DMS79 (cell line): Measurements from ENCODE around the gene SCYL2.
"Not testable (repeated sequence)": the region's sequence is repeated elsewhere in the genome, so short reads cannot be mapped to it uniquely, and the experiment has no call there.

Source experiments
- DNase-seq: peaks from one replicate; lab custom pipeline; 2025; lab: John Stamatoyannopoulos, UW

The SCYL2 gene

DNA sequence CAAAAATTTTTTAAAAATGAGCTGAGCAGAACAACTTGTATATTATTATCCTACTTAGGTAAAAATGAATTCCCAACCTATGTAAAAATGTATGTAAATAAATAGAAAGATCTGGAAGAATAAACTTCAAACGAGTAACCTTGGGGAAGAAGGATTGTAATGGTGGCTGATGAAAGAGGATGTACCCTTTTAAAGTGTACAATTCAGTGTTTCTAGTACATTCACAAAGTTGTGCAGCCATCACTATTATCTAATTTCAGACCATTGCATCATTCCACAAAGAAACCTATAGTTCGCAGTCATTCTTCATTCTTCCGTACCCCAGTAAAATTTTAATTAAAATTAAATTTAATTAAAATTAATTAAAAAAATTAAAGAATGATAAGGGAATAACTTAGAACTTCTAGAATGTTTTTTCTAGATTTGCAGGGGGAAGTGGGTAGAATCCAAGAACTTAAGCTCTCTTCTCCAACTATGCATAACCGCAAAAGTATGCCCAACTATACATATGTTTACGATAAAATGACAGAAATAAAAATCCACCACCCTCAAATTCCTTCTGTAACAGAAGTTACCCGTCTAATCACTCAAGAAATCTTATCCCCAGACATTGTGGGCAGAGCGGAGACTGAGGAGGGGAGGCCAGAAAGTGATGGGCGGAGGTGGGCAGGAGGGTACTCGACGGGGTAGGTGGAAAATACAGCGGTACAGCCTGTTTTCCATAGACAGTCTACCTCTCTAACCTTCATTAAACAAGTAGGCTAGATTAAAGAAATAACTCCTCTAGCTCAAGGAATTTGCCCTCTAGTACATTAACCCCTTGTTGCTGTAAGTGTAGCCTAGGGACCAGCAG lies 1.0 kb upstream of the SCYL2 start:
- DNase-seq: no peak

DNA sequence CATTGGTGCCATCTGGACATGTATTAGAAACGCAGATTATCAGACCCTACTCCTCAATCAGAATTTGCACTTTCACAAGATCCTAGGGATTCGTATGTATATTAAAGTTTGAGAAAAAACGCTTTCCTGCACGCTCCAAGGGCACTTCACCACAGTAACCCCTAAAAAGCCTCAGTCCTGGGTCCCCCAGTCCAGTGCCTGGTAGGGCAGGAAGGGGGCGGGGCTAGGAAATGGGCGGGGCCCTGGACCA lies 467 bp upstream of the SCYL2 start:
- no peak for DNase-seq

DNA sequence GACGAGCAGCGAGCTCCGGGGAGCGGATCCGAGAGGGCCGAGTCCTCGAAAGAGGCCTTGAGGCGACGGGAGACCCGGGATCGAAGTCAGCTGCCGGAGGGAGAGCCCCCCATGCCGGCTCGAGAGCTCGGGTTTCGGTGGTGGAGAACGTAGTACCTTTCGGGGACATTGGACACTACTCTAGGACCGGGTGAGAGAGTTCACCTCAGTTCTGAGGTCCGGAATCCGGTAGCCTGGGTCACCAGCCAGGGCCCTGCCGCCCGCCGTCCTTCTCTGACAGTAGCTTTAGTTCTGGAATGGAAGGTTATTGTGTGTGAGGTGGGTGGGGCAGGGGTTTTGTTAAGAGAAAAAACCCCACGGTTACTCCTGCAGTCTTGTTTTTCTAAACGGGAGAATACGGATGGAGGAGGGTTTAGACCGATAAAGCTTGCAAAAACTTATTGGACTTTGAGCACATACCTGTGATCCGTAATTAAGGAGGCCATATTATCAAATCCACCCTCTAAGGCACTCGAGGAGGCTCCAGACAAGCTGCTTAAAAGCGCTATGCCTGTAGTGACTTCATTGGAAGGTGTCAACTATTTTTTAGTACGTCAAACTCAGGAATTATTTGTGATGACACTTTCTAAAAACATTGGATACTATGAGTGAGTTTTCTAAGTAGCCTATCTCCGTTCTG lies 765 bp downstream of the SCYL2 start:
- DNase-seq: peak; percentile 48

DNA sequence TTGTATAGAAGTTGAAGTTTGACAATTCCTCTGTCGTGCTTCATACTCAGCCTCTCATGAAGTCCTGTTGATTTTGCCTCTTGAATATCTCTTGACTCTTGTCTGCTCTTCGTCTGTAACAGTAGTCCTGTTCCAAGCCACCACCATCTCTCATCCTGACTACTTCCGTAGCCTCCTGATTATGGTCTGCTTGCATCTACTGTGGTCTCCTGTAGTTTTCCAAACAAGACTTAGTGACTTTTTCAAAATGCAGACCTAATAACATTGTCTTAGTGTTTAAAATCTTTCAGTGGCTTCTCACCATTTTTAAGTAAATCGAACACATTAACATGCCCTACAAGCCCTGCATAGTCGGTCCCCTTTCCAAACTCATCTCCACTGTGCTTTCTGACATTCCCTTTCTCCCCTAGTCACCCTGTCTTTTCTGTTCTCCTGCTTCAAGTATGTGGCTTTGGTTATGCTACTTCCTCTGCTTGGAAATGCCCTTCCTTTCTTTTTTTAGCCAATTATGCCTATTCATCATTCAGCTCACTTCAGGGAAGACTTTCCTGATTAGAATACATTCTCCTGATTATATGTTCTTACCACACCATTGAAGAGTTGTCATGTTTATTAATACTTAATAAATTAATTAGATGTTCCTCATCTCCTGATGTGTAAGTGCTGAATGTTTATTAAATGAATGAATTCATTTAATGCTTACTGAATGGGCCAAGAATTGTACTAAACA lies 2.0 kb downstream of the SCYL2 start:
- DNase-seq: no peak

DNA sequence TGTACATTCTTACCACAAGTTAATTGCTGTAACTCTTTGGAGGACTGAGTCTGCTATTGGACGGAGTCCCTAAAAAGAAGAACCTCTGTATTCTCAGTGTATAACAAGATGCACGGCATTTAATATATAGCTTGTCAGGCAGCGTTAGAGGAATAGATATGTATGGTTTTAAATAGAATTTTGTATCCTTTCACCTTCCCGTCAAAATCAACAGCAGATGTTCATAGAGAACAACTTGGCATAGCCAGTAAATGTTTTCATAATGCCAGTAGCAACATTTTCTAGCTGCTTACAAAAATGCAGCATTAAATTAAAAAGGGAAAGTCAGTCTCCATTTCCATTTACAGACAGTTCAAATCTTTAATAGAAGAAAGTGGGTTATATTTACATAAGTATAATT lies 6.8 kb downstream of the SCYL2 start:
- no peak for DNase-seq

DNA sequence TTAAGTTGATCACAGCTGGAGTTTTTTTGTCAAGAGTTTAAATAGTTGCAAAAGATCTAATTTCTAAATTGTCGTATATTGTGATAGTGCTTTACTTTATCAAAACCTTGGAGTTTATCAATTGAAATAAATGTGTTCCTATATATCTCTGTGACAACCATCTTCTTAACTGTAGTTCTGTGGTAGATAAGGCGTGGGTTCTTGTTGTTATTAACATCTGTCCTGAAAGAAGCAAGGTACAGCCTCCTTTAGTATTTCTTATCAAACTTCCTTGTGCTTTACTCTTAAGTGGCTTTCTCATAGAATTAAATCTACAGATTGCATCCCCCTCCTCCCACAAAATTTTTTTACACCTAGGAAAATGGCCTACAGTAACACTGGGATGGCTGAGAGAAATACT lies 7.3 kb downstream of the SCYL2 start:
- no peak for DNase-seq

DNA sequence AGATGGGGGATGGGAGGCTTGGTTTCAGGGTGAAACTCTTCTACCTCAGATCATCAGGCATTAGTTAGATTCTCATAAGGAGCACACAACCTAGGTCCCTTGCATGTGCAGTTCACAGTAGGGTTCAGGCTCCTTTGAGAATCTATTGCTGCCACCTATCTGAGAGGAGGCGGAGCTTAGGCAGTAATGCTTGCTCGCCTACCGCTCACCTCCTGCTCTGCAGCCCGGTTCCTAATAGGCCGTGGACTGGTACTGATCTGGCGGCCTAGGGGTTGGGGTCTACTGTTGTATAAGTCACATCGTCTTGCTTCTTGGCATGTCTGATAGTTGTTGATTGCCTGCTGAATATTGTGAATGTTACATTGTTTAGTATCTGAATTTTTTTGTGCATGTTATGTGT lies 12.2 kb downstream of the SCYL2 start:
- DNase-seq: no peak

DNA sequence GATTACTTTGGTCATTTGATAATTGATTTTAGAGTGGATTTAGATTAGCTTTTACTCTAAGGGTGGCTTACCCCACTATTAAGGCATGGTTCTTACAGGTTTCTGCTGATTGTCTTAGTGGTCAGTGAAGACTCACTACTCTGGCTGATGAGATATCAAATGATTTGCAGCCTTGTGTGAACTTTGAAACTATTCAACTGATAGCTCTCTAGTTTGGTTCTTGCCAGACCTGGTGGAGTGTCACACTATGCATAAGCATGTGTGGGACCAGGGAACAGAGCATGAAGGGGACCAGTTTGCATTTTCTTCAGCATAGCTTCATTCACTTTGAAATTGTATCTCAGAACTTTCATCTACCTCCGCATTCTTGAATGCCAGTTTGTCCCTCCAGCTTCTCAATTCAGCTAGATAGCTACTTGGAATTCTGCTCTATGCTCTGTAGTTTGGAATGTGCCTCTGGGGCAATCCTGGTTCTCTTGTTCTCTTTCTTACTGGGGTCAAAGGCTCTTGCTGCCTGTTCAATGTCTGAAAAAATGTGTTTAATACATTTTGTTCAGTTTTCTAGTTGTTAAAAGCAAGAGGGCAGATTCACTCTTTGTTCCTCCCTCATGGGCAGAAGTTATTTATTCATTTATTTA lies 12.7 kb downstream of the SCYL2 start:
- no peak for DNase-seq

DNA sequence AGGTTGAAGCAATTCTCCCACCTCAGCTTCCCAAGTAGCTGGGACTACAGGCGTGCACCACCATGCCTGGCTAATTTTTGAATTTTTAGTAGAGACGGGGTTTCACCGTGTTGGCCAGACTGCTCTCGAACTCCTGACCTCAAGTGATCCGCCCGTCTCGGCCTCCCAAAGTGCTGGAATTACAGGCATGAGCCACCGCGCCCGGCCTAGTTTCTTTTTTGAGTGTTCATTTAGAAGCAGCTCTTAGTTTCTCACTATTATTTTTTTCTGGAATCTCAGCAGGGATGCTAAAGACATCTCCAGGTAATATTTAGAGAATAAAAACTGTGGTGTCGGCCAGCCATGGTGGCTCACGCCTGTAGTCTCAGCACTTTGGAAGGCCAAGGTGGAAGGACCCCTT lies 17.6 kb downstream of the SCYL2 start:
- not testable (repeated sequence) for DNase-seq

DNA sequence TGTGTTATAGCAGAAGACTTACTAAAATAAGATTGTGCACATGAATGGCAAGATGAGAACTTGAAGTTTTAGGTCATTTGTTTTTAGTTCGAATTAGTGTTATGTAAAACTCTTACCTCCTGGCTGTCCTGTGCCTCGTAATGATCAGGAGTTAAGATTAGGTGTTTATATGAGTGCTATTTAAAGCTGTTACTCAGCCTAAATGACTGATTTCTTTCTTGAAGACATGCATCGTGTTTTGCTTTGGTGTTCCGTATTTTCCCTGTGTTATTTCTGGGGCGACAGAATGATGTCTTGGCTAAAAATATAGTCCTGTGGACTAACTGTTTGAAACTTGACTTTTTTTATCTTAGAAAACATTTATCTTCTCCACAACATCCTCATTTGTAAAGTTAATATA lies 22.1 kb downstream of the SCYL2 start:
- DNase-seq: no peak

DNA sequence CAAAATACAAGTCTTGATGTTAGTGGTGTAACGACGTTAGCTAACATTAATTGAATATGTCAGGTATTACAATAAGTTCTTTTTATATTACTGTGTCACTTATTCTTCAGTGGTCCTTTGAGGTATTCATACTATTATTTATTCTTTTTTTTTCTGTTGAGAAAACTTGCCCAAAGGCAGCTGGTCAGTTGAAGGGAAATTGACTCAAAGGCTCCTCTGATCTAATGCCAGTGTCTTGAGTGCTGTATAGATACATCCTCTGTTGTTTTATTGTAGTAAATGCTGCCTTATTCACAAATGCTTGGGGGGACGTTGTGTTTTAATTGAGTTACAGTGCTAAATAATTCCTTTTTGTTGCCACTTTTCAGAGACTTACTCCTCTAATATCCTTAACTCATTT lies 23.0 kb downstream of the SCYL2 start:
- DNase-seq: no peak

DNA sequence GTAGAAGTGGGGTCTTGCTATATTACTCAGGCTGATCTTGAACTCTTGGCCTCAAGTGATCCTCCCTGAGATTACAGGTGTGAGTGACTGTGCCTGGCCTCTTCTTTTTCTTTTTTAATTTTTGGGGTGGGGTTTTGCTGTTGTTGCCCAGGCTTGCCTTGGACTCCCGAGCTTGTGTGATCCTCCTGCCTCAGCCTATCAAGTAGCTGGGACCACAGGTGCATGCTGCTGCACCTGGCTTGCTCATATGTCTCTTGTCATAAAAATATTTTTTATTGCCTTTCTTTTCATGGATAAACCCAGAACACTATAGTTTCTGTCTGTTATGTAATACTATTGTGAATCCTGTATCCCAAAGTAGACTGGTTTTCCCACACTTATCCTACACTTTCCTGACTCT lies 26.0 kb downstream of the SCYL2 start:
- DNase-seq: no peak

DNA sequence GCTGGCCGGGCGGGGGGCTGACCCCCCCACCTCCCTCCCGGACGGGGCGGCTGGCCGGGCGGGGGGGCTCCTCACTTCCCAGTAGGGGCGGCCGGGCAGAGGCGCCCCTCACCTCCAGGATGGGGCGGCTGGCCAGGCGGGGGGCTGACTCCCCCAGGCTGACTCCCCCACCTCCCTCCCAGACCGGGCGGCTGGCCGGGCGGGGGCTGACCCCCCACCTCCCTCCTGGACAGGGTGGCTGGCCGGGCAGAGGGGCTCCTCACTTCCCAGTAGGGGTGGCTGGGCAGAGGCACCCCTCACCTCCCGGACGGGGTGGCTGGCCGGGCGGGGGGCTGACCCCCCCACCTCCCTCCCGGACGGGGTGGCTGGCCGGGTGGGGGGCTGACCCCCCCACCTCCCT lies 27.4 kb downstream of the SCYL2 start:
- DNase-seq: not testable (repeated sequence)

DNA sequence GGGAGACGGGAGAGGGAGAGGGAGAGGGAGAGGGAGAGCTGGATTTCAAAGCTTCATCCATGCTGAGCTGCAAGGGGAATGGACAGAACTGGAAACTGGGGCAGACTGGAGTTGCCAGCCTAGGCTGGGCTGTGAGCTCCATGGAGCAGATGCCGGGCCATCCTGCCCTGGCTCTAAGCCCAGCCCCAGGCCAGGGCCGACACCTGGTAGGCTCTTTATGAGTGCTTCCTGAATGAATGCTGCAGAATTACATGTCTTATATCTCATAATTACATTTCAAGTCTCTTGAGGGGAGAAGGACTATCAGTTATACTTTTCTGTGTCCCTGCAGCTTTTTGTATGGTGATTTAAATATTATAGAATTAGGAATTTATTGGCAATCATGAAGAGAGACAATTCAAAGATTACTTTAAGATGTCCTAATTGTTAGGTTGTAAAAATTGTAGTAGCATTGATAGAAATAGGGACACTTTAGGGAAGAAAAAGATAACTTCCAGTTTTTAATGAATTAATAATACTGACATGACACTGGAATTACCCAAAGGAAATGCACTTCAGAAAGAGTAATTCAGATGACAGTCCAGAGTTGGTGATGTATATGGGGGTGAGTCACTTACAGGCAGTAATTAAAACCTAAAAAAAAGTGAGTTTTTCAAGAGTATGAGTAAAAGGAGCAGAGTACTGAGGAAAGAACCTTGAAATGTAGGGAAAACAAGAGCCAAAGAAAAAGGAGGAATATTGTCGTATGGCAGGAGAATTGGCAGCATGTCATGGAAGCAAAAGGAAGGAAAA lies 29.0 kb downstream of the SCYL2 start:
- DNase-seq: no peak

DNA sequence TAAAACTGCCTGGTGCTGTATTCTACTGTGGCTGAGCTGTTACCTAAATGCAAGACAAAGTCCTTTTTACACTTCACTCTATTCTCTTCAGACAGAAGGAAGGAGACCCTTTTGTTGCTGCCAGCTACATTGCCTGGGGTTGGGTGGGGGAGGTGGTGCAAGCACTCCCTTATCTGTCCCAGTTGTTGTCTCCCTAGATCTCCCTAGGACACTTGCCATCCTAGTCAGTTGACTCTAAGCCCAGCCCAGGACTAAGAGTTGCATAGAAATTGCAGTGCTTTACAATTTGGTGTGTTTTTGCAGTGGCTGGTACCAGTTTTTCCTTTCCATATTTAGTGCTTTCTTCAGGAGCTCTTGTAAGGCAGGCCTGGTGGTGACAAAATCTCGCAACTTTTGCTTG lies 35.1 kb downstream of the SCYL2 start:
- DNase-seq: no peak

DNA sequence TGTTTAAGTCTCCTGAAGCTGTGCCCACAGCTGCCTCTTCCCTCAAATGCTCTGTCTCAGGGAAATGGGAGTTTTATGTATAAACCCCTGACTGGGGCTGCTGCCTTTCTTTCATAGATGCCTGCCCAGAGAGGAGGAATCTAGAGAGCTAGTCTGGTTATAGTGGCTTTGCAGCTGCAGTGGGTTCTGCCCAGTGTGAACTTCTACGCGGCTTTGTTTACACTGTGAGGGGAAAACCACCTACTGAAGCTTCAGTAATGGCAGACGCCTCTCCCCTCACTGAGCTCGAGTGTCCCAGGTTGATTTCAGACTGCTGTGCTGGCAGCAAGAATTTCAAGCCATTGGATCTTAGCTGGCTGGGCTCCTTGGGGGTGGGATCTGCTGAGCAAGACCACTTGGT lies 36.9 kb downstream of the SCYL2 start:
- no peak for DNase-seq

DNA sequence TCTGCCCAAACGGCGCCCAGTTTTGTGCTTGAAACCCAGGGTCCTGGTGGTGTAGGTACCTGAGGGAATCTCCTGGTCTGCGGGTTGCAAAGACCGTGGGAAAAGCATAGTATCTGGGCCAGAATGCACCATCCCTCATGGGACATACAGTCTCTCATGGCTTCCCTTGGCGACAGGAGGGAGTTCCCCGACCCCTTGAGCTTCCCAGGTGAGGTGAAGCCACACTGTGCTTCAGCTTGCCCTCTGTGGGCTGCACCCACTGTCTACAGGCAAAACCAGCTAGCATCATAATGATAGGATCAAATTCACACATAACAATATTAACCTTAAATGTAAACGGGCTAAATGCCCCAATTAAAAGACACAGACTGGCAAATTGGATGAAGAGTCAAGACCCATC lies 37.4 kb downstream of the SCYL2 start:
- DNase-seq: not testable (repeated sequence)

DNA sequence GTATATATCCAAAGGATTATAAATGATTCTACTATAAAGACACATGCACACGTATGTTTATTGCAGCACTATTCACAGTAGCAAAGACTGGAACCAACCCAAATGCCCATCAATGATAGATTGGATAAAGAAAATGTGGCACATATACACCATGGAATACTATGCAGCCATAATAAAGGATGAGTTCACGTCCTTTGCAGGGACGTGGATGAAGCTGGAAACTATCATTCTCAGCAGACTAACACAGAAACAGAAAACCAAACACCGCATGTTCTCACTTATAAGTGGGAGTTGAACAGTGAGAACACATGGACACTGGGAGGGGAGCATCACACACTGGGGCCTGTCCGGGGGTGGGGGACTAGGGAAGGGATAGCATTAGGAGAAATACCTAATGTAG lies 41.2 kb downstream of the SCYL2 start:
- not testable (repeated sequence) for DNase-seq

DNA sequence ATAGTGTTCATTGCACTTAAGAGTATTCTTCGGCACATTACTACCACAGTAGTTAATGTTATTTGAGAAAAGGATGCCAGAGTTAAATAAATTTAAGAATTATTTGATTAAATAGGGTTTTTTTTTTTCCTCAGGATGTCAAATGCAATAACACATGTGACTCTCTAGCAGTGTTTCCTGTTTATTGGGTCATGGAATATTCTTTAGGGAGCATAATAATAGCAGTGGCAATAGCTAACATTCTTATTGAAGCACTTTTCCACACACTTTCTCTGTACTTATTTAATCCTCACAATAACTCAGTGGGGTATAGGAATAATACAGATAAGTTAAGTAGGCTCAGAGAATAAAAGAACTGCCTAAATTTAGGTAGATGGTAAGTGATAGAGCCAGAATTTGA lies 44.3 kb downstream of the SCYL2 start:
- DNase-seq: no peak

DNA sequence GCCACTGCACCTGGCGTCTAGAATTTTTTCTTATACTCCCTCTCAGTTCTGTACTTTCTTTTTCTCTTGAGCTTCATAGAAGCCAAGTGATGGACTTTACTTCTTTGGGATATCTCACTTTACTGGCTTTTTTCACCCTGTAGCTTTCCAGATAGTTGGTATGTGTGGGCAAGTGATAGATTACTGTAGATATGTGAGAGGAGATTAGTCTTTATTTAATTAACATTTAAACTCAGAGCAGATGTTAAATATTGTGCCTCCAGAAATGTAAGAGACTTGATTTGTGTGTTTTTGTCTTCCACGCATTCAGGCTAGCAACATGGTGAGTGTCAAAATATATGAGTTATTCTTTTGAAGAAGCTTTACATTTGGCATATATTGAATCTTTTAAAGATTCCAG lies 50.4 kb downstream of the SCYL2 start:
- no peak for DNase-seq

DNA sequence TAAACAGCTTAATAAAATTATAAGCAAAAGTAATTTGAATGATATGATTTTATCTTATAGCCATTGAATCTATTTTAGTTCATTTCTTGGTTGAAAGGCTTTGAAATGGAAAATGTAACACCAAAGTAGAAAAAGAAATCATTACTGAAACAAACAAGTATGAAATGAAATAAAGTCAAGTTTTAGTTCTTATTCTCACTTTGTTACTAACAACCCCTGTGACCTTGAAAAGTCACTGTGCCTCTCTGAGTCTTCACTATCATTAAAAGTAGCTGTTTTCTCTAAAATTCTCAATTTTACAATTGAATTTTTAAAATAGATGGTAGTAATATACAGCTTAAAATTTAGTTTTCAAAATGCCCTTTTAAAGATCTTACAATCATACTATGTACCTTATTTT lies 57.5 kb downstream of the SCYL2 start:
- no peak for DNase-seq

DNA sequence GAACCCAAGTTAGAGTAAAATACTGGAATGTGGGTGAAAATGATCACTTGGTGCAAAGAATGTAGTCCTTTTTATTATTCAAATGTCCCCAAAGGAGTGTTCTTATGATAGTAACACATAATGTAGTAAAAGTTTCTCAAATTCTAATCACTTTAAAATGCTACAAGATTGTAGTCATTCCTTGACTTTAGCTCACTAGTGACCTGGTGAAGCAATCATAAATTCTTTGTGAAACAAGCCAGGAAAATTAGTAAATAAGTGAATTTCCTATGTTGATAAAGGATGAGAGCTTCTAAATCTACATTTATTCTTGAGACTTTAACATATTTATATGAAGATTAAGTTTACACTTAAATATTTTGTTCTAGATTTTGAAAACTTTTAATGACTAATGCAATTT lies 59.2 kb downstream of the SCYL2 start:
- DNase-seq: no peak
